Effector CD4-positive, alpha-beta T cell (primary cell): Measurements from ENCODE around the gene CACNG7.
A peak's percentile ranks its signal among the peaks of the same experiment; 100 is the strongest.

Experiments used
- DNase-seq: peaks from one replicate; pipeline ENCODE4 v3.0.0-alpha.2; 2020

Gene CACNG7

GRCh38 chr19:53879140-53880081 is 29.7 kb upstream of the CACNG7 start:
- peak; percentile 59 for DNase-seq

GRCh38 chr19:53880711-53881481 is 28.2 kb upstream of the CACNG7 start:
- no peak for DNase-seq

GRCh38 chr19:53881482-53882390 is 27.3 kb upstream of the CACNG7 start, which contains the start of gene PRKCG:
TSS of gene PRKCG (plus strand) at chr19:53882197. CDS start at chr19:53882495, 298 bp downstream.
- peak; percentile 61 for DNase-seq

- no peak for DNase-seq
Observed at GRCh38 chr19:53882391-53883050, 26.6 kb upstream of the CACNG7 start.

- no peak for DNase-seq
Observed at GRCh38 chr19:53883231-53883661, 25.8 kb upstream of the CACNG7 start.

- no peak for DNase-seq
Observed at GRCh38 chr19:53883741-53884140, 25.3 kb upstream of the CACNG7 start.

- DNase-seq, result no peak
Observed at GRCh38 chr19:53884256-53884655, 24.8 kb upstream of the CACNG7 start.

- no peak for DNase-seq
Observed at GRCh38 chr19:53885036-53885435, 24.0 kb upstream of the CACNG7 start.

- no peak for DNase-seq
Observed at GRCh38 chr19:53892301-53892980, 16.6 kb upstream of the CACNG7 start.

GRCh38 chr19:53892981-53893325 is 16.1 kb upstream of the CACNG7 start:
- no peak for DNase-seq

GRCh38 chr19:53894707-53895106 is 14.4 kb upstream of the CACNG7 start:
- DNase-seq, result no peak

GRCh38 chr19:53896682-53897081 is 12.4 kb upstream of the CACNG7 start:
- DNase-seq, result no peak

GRCh38 chr19:53897459-53897858 is 11.6 kb upstream of the CACNG7 start:
- no peak for DNase-seq

GRCh38 chr19:53898166-53898565 is 10.9 kb upstream of the CACNG7 start:
- no peak for DNase-seq

- DNase-seq, result no peak
Observed at GRCh38 chr19:53898636-53899341, 10.3 kb upstream of the CACNG7 start.

GRCh38 chr19:53900191-53900860 is 8.8 kb upstream of the CACNG7 start:
- no peak for DNase-seq

- DNase-seq, result peak; percentile 41
Observed at GRCh38 chr19:53903055-53903680, 5.9 kb upstream of the CACNG7 start.

GRCh38 chr19:53904909-53905308 is 4.2 kb upstream of the CACNG7 start:
- DNase-seq, result no peak

- no peak for DNase-seq
Observed at GRCh38 chr19:53905787-53906186, 3.3 kb upstream of the CACNG7 start.
